Spinal cord (tissue), 10 donors: ENCODE measurements around the gene RARB. TPM values are rescaled to one million over a fixed set of nuclear protein-coding genes. Genes with fewer than 3 reads are reported as not detected.

Source experiments
- DNase-seq, 6 donors: peaks; one replicate each; pipeline versions ENCODE4 v3.0.0 to v3.0.0-alpha.2; 2013 to 2015; ENCODE audit warnings: low spot score in 6 of 6, low read depth in 4 of 6
- H3K27ac ChIP-seq: one replicate; pipeline ENCODE4 v1.5.1; 2013; ENCODE audit warnings: low read depth, low read length, control low read depth
- H3K27me3 ChIP-seq: one replicate; pipeline ENCODE4 v1.6.1; 2013; ENCODE audit warnings: low read length; ENCODE audit not compliant: control insufficient read depth, insufficient read depth
- H3K36me3 ChIP-seq: one replicate; pipeline ENCODE4 v1.6.1; 2013; ENCODE audit warnings: low read length; ENCODE audit not compliant: control insufficient read depth, insufficient read depth
- H3K4me1 ChIP-seq: one replicate; pipeline ENCODE4 v1.6.1; 2013; ENCODE audit warnings: low read length; ENCODE audit not compliant: control insufficient read depth, insufficient read depth
- H3K4me3 ChIP-seq: one replicate; pipeline ENCODE4 v1.5.1; 2013; ENCODE audit warnings: low read depth, low read length, control low read depth
- H3K9me3 ChIP-seq: one replicate; pipeline ENCODE4 v1.6.1; 2013; ENCODE audit warnings: low read length; ENCODE audit not compliant: control insufficient read depth, insufficient read depth
- WGBS: methylation state at CpG from one replicate; pipeline ENCODE4 v1.1.5; 2013; ENCODE audit warnings: missing lambda C conversion rate; ENCODE audit not compliant: insufficient coverage; 5-methylcytosine and 5-hydroxymethylcytosine counted together
- polyA plus RNA-seq, 2 donors: library from polyadenylated mRNA; unstranded; fragments of 120-200 nt; gene quantifications; one replicate each; pipeline ENCODE4 v1.2.1, GENCODE V29; 2013; ENCODE audit not compliant: insufficient read length in 2 of 2
- total RNA-seq, 2 donors: library from RNA; depleted of rRNA in 1 of 2; stranded (reverse); fragments of 120-200 nt in 1 of 2; fragments of >200 nt in 1 of 2; gene quantifications; one replicate each; pipeline versions ENCODE4 v1.2.3 to v1.2.4, GENCODE V29; 2013 to 2014
- donor health status: healthy.

RARB gene
- total and polyA plus RNA-seq, 4 donors, result 11.7 to 43.8 (median 28.9) TPM

- WGBS, result 24% methylated on average over 3 of the region's 4 CpGs
- peak in 5 of 6 donors; percentile 15 to 87 (median 36) for DNase-seq
- Histone ChIP-seq H3K9me3 (no peaks in the 10 kb centered on the region), H3K27me3 (no peaks in the 10 kb centered on the region), H3K4me1 (no peaks in the 10 kb centered on the region), H3K4me3 (no peak overlapping the region), H3K27ac (no peak overlapping the region), H3K36me3 (no peaks in the 10 kb centered on the region)
Measured at GRCh38 chr3:25527801-25528200, 99.7 kb downstream of the RARB start.

- no peaks in the 10 kb centered on the region for H3K9me3 ChIP-seq
Measured at GRCh38 chr3:25531971-25532370, 103.9 kb downstream of the RARB start.

GRCh38 chr3:25532431-25533162 lies 104.5 kb downstream of the RARB start:
- no peaks in the 10 kb centered on the region for H3K27me3 ChIP-seq
- H3K27ac ChIP-seq, result no peak overlapping the region
- H3K4me1 ChIP-seq, result no peaks in the 10 kb centered on the region
- peak in 1 of 6 donors; percentile 34 for DNase-seq
- no peaks in the 10 kb centered on the region for H3K9me3 ChIP-seq
- H3K36me3 ChIP-seq, result no peaks in the 10 kb centered on the region
- WGBS, result 100% methylated on average over 1 of the region's 3 CpGs
- H3K4me3 ChIP-seq, result no peak overlapping the region

More at GRCh38 chr3:25531971-25532370, 103.9 kb downstream of the RARB start:
- peak in 1 of 6 donors; percentile 47 for DNase-seq
- Histone ChIP-seq H3K27me3 (no peaks in the 10 kb centered on the region), H3K4me3 (no peak overlapping the region), H3K4me1 (no peaks in the 10 kb centered on the region), H3K36me3 (no peaks in the 10 kb centered on the region), H3K27ac (no peak overlapping the region)

DNA sequence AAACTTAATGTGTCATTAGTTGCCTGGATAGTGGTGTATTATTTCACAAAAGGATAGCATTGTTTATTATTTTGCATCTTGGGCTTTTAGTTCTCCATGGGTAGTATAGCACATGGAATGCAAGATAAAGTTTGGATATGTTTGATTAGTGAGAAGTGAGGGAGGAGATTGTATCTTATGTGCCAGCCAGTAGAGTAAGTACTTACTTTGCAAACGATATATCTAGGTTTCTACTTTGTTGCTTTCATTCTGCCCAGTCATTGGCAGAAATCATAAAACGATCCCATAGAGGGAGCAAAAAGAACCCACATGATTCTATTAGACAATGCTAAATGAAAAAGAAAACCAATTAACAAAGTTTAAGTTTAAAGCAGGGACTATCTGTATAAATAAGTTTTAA lies 105.3 kb downstream of the RARB start:
- no peak overlapping the region for H3K4me3 ChIP-seq
- no peak for DNase-seq
- no CpG with 5 or more reads among the region's 2 CpGs for WGBS
- no peaks in the 10 kb centered on the region for H3K36me3 ChIP-seq
- no peaks in the 10 kb centered on the region for H3K9me3 ChIP-seq
- no peaks in the 10 kb centered on the region for H3K27me3 ChIP-seq
- no peak overlapping the region for H3K27ac ChIP-seq
- no peaks in the 10 kb centered on the region for H3K4me1 ChIP-seq

- Histone ChIP-seq H3K27me3 (no peaks in the 10 kb centered on the region), H3K9me3 (no peaks in the 10 kb centered on the region), H3K36me3 (no peaks in the 10 kb centered on the region), H3K4me1 (no peaks in the 10 kb centered on the region), H3K4me3 (no peak overlapping the region), H3K27ac (no peak overlapping the region)
- DNase-seq, result no peak
- no CpG with 5 or more reads among the region's 1 CpG for WGBS
Measured at GRCh38 chr3:25534007-25534406, 105.9 kb downstream of the RARB start.

GRCh38 chr3:25536521-25537391 lies 108.7 kb downstream of the RARB start:
- H3K27ac ChIP-seq, result no peak overlapping the region
- no peak for DNase-seq
- no peaks in the 10 kb centered on the region for H3K9me3 ChIP-seq
- no peak overlapping the region for H3K4me3 ChIP-seq
- H3K4me1 ChIP-seq, result no peaks in the 10 kb centered on the region
- H3K36me3 ChIP-seq, result no peaks in the 10 kb centered on the region
- no peaks in the 10 kb centered on the region for H3K27me3 ChIP-seq
- WGBS, result 82% methylated on average over 4 of the region's 7 CpGs

GRCh38 chr3:25537516-25537915 lies 109.5 kb downstream of the RARB start:
- Histone ChIP-seq H3K4me3 (no peak overlapping the region), H3K27ac (no peak overlapping the region), H3K4me1 (no peaks in the 10 kb centered on the region), H3K9me3 (no peaks in the 10 kb centered on the region), H3K36me3 (no peaks in the 10 kb centered on the region), H3K27me3 (no peaks in the 10 kb centered on the region)
- no peak for DNase-seq
- WGBS, result 80% methylated on average over 1 of the region's 3 CpGs

DNA sequence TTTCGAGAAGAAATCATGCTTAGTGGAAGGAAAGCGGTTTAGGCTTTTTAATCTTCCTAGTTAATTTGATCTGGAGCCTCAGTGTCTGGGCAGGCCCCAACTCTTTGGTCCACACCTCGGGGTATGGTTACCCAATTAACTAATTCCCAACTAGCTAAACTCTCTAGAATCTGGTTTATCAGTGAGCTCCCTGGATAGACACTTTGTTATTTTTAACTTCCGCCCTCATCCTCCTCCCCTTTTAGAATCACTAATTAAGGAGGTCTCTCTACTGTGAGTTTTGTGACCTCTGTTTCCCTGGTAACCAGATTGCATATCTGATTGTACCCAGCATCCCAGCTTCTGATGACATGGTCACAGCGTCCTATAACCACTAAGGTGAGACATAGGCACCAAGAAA lies 112.2 kb downstream of the RARB start:
- Histone ChIP-seq H3K4me3 (no peak overlapping the region), H3K9me3 (peaks cover 2% of the 10 kb centered on the region), H3K27ac (no peak overlapping the region), H3K4me1 (no peaks in the 10 kb centered on the region), H3K27me3 (no peaks in the 10 kb centered on the region), H3K36me3 (no peaks in the 10 kb centered on the region)
- 90% methylated on average over 2 of the region's 5 CpGs for WGBS
- DNase-seq, result peak in 1 of 6 donors; percentile 28

DNA sequence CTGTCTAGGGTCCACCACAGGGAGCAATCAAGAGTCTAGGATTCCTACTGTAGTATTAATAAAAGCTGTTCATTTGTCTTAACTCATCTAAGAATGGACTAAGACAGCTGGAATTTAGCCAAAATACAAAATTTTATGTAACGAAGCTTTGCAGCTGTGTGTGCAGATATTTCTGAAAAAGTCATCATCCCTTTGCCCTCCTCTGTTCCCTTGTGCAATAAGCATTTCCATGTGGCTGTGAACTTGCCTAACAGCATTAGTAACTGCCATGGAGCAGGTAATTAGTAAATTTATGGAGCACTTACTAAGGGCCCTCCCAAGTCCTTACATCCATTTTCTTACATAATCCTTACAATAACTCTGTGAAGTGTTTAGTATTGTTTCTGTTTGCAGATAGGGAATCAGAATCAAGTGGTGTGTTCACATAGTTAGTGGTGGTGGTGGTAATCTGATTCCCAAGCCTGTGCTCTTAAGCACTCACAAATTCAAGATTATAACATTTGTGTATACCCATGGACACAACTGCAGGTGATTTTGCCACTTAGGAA lies 114.5 kb downstream of the RARB start:
- Histone ChIP-seq H3K4me1 (no peaks in the 10 kb centered on the region), H3K36me3 (no peaks in the 10 kb centered on the region), H3K4me3 (no peak overlapping the region), H3K9me3 (peaks cover 2% of the 10 kb centered on the region), H3K27ac (no peak overlapping the region), H3K27me3 (no peaks in the 10 kb centered on the region)
- no CpG with 5 or more reads among the region's 1 CpG for WGBS
- no peak for DNase-seq
